Measurements from ENCODE around the gene AGAP5.
"Not testable (repeated sequence)": the region's sequence is repeated elsewhere in the genome, so short reads cannot be mapped to it uniquely, and the experiment has no call there.

- not testable (repeated sequence) for TF ChIP-seq CTCF (IDR thresholded peaks at IDR 0.05; ENCODE audit: low read depth, low read length, poor library complexity, severe bottlenecking); EZH2phosphoT487 (IDR thresholded peaks at IDR 0.05; ENCODE audit: borderline replicate concordance, low read length)
These were observed 10.3 kb downstream of the AGAP5 start for GRCh38 chr10:73687641-73688040.

Measured in DOHH2 (cell line).